GM12891 (cell line): Measurements from ENCODE around the gene SLC12A3.

Experiments used
- DNase-seq: peaks from one replicate; pipeline ENCODE4 v3.0.0; 2011; ENCODE audit warnings: low spot score; ENCODE audit not compliant: insufficient read length
- FAIRE-seq: peaks from 2 replicates; lab custom pipeline; 2011; peaks lifted over from hg19 to GRCh38; lab: Jason Lieb, UNC
- PAX5 ChIP-seq: IDR thresholded peaks from 2 replicates; pipeline ENCODE4 v1.6.1; 2011; ENCODE audit warnings: low read length, moderate library complexity, mild to moderate bottlenecking; ENCODE audit not compliant: insufficient read depth, severe bottlenecking
- POLR2A ChIP-seq: IDR thresholded peaks from 2 replicates; pipeline ENCODE4 v1.6.1; 2011; ENCODE audit warnings: low read depth, low read length, control low read depth
- POLR2AphosphoS5 ChIP-seq: IDR thresholded peaks from 2 replicates; pipeline ENCODE4 v1.6.1; 2011; ENCODE audit warnings: low read depth, low read length, control low read depth
- POU2F2 ChIP-seq: IDR thresholded peaks from 2 replicates; pipeline ENCODE4 v1.6.1; 2011; ENCODE audit warnings: low read depth, mild to moderate bottlenecking, control low read depth, low read length, moderate library complexity
- SPI1 ChIP-seq: IDR thresholded peaks from 2 replicates; pipeline ENCODE4 v1.6.1; 2011; ENCODE audit warnings: low read depth, low read length, control low read depth
- TAF1 ChIP-seq: IDR thresholded peaks from 2 replicates; pipeline ENCODE4 v1.6.1; 2011; ENCODE audit warnings: low read depth, low read length, control low read depth

Gene SLC12A3

DNA sequence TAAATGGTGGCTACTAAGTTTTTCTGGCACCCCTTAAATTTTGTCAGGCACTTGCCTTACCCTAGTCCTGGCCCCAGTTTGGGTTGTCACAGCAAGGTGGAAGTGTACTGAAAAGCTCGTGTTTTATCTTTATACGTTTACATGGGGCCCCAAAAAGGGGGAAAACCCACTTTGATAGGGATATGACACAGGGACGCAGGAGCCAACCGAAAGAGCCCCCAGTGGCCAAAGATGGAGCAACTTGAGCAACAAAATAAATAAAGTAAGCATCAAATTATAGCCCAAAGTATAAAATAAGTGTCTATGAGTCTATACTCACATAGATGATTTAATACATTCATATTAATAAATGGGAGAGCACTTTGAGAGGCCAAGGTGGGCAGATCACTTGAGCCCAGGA lies 91.7 kb downstream of the SLC12A3 start:
- TF ChIP-seq PAX5: no peak
- no peak for TF ChIP-seq POU2F2
- FAIRE-seq (no peak), DNase-seq (no peak)

DNA sequence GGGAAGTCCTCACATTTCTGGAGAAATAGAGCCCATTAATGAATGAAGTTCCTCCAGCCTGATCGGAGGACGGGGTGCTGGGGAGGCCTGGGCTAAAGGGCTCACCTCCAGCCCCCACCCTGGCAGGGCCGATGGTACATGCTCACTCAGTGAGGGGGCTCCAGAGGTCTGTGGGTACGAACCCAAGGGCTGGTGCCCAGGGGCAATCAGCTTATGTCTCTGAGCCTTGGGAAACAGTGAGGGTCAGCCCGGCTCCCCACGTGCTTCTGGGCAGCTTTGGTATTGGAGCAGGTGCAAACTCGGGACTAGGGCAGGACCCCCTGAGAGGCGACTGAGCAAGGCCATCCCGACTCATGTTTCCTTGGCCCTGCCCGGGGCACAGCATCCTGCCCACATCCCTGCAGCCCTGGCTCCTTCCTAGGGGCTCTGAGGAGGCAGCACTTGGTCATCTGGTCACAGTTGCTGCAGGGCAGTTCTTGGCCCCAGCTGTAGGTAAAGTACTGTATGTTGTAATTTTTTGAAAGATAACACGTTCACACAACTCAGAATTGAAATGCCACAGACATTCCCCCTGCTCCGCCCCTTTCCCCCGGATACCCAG lies 95.8 kb downstream of the SLC12A3 start:
- TF ChIP-seq POLR2A (no peak), POLR2AphosphoS5 (no peak), PAX5 (no peak), POU2F2 (no peak), TAF1 (no peak), SPI1 (no peak)
- FAIRE-seq (no peak), DNase-seq (no peak)

DNA sequence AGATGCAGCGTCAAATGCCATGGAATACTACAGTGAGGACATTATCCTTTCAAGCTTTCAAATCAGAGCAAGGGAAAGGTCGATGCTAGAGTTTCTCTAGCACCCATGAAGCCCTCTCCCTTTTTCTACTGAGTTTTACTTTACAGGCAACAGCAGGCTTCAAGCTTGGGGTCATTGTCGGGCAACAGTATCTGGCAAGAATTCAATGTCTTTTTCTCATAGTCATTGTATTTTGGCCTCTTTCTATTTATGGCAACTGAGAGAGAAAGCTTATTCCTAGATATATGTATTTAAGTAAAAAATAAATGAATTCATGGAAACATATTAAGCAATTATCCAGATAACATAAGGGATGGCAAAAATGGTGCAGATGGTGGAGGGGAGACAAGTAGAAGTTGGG lies 96.4 kb downstream of the SLC12A3 start:
- DNase-seq (no peak), FAIRE-seq (no peak)
- TF ChIP-seq TAF1 (no peak), POLR2A (no peak), POU2F2 (no peak), POLR2AphosphoS5 (no peak), PAX5 (no peak)

DNA sequence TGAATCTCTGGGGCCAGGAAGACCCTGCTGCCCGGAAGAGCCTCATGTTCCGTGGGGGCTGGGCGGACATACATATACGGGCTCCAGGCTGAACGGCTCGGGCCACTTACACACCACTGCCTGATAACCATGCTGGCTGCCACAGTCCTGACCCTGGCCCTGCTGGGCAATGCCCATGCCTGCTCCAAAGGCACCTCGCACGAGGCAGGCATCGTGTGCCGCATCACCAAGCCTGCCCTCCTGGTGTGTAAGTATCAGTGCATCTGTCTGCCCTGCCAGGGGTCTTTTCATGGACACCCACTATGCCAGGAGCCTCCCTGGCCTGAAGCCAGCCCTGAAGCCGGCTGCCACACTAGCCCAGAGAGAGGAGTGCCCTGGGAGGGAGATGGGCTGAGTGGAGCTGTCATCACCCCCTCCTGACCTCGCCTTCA lies 96.9 kb downstream of the SLC12A3 start, which contains the start of gene CETP:
Gene CETP, plus strand, starts transcription at position 100 of the 431 bp plus-strand sequence. Its CDS starts 30 bp downstream, at position 130.
- TF ChIP-seq SPI1: no peak
- no peak for TF ChIP-seq POU2F2
- no peak for TF ChIP-seq POLR2AphosphoS5
- TF ChIP-seq POLR2A: no peak
- no peak for TF ChIP-seq PAX5
- no peak for TF ChIP-seq TAF1
- DNase-seq: no peak
- no peak for FAIRE-seq

DNA sequence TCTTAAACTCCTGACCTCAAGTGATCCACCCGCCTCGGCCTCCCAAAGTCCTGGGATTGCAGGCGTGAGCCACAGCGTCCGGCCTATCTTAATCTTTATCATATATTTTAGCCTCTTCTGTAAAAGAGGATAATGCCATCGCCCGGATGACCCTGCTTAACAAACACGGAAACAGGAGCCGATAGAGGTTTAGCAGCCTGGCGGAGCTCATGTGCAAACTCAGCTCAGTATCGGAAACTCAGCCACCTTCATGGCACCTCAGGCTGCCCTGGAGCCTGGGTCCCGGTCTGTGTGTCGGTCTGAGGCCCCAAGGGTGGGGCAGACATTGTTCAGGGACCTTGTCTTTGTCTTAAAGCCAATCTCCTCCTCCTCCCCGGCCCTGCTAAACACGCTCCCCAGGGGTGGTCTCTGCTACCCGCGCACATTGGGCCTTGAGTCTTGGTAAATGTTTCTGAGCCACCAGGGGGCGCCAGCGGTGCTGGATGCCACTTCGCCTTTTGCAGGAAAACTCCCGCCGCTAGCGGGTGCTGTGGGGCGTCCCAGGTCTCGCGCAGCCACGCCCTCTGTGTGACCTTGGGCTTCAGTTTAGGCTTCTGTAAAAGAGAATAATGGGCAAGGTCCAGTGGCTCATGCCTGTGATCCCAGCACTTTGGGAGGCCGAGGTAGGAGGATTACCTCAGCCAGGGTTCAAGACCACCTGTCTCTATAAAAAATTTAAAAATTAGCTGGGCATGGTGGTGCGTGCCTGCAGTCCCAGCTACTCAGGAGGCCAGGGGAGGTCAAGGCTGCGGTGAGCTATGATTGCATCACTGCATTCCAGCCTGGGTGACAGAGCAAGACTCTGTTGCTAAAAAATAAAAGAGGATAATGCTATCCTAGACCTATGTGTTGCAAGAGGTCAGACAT lies 99.5 kb downstream of the SLC12A3 start:
- TF ChIP-seq POU2F2: peak; percentile 22; the same call in 1 of the 2 replicates
- no peak for TF ChIP-seq POLR2AphosphoS5
- DNase-seq (peak; percentile 76), FAIRE-seq (peak; percentile 87)
